ENCODE measurements around the gene ATP2A3.

ATP2A3 gene

GRCh38 chr17:3929181-3929580, 35.1 kb downstream of the ATP2A3 start:
- DNase-seq (ENCODE audit: low read depth in 2 of 2, low spot score in 1 of 2) = no peak

DNA sequence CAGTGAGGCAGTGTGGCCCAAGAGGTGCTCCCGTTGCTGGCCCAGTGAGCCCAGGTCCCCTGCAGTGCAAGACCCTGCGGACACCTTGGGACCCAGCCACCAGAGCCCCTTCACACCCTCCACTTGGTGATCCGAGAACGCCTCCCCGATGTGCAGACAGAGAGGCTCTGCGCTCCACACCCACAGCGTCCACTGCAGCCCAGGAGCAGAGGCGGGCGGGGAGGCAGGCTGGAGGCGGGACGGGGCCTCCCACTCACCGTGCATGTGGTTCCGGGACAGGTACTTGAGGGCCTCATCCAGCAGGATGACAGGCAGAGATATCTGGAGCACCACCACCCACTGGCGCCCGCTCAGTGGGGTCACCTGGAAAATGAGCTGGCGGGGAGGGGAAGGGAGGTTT, 35.8 kb downstream of the ATP2A3 start:
- no peak for DNase-seq (ENCODE audit: low read depth in 2 of 2, low spot score in 1 of 2)

- DNase-seq (ENCODE audit: low read depth in 2 of 2, low spot score in 1 of 2) = no peak
Measured at GRCh38 chr17:3927628-3928340, 36.5 kb downstream of the ATP2A3 start.

DNA sequence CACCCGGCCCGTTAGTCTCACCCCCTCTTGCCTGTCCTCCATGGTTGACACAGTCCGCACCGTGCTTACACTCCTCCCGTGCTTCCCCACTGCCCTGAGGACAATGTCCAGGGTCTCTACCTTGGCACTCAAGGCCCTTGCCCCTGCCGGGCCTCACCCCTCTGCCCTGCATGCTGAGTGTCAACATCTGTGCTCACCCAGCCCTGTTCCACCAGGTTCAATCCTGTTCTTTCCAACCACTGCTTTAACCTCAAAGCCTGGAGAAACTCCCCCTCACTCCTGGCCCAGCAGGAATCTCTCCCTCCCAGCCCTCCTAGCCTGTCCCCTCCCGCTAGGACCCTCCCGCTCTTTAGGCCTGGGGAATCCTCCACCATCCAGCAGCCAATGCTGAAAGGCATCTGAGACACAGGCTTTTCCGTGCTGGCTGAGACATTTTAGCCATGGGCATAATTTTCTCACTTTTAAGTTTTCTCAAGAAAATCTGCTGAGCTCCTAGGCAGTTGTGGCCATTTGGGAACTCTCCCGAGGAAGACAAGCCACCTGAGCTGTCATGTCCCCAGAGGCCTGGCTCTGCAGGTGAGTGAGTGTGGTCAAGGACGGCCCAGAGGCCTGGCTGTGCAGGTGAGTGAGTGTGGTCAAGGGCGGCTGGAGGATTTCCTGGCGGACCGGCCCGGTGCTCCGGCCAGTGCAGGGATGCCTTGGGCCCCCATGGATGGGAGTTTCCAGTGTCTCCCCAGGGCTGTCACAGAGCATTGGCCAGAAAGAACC, 37.2 kb downstream of the ATP2A3 start:
- no peak for DNase-seq (ENCODE audit: low read depth in 2 of 2, low spot score in 1 of 2)

DNA sequence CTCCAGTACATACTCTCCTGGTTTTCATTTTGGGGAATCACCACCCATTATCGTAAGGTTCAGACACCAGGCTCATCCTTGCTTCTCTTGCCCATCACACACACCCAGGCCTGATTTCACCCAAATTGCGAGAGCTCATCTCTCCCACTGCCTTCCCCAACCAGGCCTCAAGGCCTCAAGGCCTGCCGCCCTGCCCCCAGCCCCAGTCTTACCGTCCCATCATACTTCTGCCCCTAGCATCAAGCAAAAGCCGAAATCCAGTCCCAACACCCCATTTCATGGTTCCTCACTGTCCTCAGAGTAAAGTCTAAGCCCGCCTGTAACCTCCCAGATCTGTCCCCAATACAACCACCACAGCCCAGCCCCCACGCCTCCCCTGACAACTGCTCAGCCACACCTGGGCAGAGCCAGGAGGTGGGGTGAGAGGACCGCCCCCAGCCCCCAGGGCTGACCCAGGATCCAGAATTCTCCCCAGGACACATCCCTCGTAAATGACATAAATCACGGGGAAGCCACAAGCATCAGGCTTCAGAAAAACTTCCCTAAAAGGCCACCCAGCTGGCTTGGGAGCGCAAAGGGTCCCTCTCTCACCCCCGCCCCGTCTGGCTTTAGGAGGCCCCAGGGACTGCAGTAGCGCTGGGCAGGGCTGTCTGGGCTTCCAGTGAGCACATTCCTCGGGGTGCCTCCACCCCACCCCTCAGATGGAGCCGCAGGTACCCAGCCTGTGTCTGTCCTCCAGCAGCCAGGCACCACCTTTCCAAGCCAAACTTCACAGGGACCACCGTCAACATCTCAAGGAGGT, 38.4 kb downstream of the ATP2A3 start:
- DNase-seq (ENCODE audit: low read depth in 2 of 2, low spot score in 1 of 2) = no peak

GRCh38 chr17:3924512-3925350, 39.5 kb downstream of the ATP2A3 start:
- DNase-seq (ENCODE audit: low read depth in 2 of 2, low spot score in 1 of 2) = no peak

GRCh38 chr17:3923466-3924190, 40.6 kb downstream of the ATP2A3 start:
- DNase-seq (ENCODE audit: low read depth in 2 of 2, low spot score in 1 of 2) = no peak

GRCh38 chr17:3922765-3923164, 41.5 kb downstream of the ATP2A3 start:
- no peak for DNase-seq (ENCODE audit: low read depth in 2 of 2, low spot score in 1 of 2)

DNA sequence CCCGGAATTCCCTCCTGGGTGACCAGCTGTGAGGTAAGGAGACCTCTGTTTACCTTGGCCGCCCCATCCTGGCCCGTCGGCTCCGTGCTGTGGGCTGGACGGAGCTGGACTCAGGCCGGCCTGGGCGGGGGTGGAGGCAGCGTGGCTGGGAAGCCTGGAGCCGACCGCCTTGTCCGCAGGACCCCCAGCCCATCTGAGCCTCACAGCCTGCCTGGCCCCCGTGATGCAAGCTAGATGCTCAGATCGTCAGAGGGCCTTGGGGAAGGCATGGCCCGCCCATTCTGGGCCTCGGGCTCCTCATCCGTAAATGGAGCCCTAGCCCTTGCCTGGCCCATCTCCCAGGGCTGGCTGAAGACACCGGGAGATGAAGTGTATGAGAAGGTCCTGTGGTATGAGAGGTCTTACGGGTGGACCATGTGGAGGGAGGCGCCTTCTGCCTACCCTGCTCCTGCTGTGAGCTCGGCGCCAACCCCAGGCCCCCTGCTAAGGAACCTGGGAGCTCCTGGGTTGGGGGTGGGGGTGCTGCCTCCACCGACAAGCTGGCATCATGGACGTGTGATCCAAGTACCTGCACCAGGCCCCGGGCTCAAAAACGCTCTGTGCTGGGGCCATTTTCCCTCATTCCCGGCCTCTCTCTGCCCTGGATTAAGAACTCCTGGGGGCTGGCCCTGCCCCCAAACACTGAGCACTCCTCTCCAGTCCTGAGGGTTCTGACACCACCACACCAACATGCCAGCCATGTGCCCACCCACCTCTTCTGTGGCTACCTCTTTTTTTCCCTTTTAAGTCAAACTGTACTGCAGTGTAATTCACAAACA, 42.5 kb downstream of the ATP2A3 start:
- DNase-seq (ENCODE audit: low read depth in 2 of 2, low spot score in 1 of 2) = no peak

DNA sequence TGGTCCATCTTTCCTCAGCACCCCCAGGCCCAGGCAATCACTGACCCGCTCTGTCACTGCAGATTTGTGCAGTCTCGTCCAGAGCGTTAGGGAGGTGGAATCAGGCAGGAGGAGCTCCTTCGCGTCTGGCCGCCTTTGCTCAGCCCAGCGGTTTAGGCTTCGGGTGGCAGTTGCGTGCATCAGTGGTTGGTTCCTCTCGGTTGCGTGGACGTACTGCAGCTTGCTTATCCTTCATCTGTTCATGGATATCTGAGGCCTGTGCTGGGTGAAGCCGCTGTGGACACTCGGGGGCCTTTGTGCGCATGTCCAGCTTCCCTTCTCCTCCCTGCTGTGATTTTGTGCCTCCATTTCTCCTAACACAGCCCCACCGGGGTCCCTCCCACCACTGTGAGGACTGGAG, 43.2 kb downstream of the ATP2A3 start:
- DNase-seq (ENCODE audit: low read depth in 2 of 2, low spot score in 1 of 2) = no peak

- DNase-seq (ENCODE audit: low read depth in 2 of 2, low spot score in 1 of 2) = no peak
Measured at GRCh38 chr17:3919123-3919624, 45.1 kb downstream of the ATP2A3 start.

GRCh38 chr17:3918372-3919122, 45.7 kb downstream of the ATP2A3 start:
- no peak for DNase-seq (ENCODE audit: low read depth in 2 of 2, low spot score in 1 of 2)

DNA sequence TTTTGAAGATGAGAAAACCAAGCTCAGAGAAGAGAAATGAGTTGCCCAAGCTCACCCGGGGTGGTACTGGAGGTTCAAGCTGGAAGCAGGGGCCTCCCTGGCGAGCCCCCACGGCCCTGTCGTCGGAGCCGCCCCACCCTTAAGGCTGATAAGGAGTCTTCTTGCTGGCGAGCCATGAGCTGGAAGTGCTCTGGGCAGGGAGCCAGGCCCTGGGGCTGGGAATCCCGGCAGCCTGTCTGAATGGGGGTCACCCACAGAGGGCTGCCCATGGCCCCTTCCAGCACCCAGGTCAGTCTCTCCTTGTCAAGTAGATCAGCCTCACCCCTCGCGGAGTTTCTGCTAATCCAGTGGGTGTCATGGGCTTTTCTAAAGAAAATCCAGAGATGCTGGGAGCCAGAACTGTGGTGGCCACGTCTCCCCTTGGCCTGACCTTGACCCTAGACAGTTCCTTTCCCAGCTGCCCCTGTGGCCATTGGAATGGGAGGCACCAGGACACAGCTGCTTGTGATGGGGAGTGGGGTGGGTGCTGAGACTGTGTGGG, 46.8 kb downstream of the ATP2A3 start:
- no peak for DNase-seq (ENCODE audit: low read depth in 2 of 2, low spot score in 1 of 2)

DNA sequence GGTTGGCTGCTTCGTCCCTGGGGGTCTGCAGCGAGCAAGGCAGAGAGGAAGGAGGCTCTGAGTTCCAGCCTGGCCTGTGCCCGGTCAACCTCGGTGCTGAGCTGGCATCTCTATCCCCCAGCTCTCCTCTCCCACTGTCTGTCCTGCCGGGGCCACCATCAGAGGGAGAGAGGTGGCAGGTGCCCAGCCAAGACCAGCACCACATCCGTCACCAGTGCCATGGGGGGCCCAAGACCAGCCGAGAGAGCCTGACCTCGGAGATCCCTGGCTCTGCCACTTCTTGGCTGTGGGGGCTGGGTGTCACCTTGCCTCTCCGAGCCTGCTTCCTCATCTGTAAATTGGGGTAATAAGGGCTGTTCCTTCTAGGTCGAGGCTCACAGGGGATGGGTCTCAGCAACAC, 47.4 kb downstream of the ATP2A3 start:
- no peak for DNase-seq (ENCODE audit: low read depth in 2 of 2, low spot score in 1 of 2)

GRCh38 chr17:3915995-3916696, 48.1 kb downstream of the ATP2A3 start, which contains the start of gene P2RX1:
Gene P2RX1, minus strand, starts transcription at chr17:3916465. Its CDS starts 240 bp downstream, at chr17:3916225.
- DNase-seq (ENCODE audit: low read depth in 2 of 2, low spot score in 1 of 2) = peak in 1 of 2 donors; percentile 9

DNA sequence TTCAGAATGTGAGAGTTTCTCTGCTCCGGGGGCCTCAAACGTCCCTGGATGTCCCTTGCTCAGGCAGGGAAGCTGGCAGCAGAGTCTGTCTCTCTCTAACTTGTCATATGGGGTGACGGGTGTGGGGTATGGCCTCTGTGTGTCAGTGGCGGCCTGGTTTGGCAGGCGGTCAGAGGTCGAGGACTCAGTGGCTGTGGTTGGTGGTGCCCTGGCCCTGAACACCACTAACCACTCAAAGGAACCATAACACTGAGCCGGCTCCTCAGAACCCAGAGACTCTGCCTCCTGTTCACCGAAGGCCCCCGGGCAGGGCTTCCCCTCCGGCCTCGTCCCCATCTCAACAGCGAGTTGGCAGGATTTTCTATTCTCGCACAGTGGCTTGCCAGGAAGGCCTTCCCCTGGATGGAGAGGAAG, 48.6 kb downstream of the ATP2A3 start:
- no peak for DNase-seq (ENCODE audit: low read depth in 2 of 2, low spot score in 1 of 2)

GRCh38 chr17:3914312-3914670, 49.9 kb downstream of the ATP2A3 start:
- no peak for DNase-seq (ENCODE audit: low read depth in 2 of 2, low spot score in 1 of 2)

Measured in stimulated activated CD8-positive, alpha-beta memory T cell treated with anti-CD3 and anti-CD28 coated beads, Interleukin-4, amount 100 ng/mL, for 1 hour (primary cell).